Measurements from ENCODE around the gene MAPK13. TPM values are rescaled to one million over a fixed set of nuclear protein-coding genes. Genes with fewer than 3 reads are reported as not detected.

MAPK13 gene
- total RNA-seq, 1 donor from 2014 or later, result 55.7 TPM

- H3K36me3 Mint-ChIP-seq (ENCODE audit: low read depth), result no peaks in the 10 kb centered on the region
- peaks cover 4% of the 10 kb centered on the region for H3K9me3 Mint-ChIP-seq
- peaks cover 8% of the 10 kb centered on the region for H3K27me3 Mint-ChIP-seq (ENCODE audit: insufficient read depth)
- no peak overlapping the region for H3K4me3 Mint-ChIP-seq
- no peak for DNase-seq (ENCODE audit: low spot score)
- H3K4me1 Mint-ChIP-seq (ENCODE audit: low read depth), result no peaks in the 10 kb centered on the region
- intact Hi-C loops (cut with micrococcal nuclease), result no loop called here
- no peak overlapping the region for H3K27ac Mint-ChIP-seq
Observed at GRCh38 chr6:36187446-36187845, 57.1 kb downstream of the MAPK13 start.

Other genes starting within 250 kb of the MAPK13 start
- 149 and 182 TPM in 2 replicates for gene SRPK1, start 209.4 kb upstream of the MAPK13 start, total RNA-seq
- gene SLC26A8, start 105.9 kb upstream of the MAPK13 start, total RNA-seq, result not detected in 2 replicates
- 41.3 and 49.7 TPM in 2 replicates for gene MAPK14, start 102.7 kb upstream of the MAPK13 start, total RNA-seq
- 22.0 and 25.9 TPM in 2 replicates for gene BRPF3, start 66.2 kb downstream of the MAPK13 start, total RNA-seq
- gene PNPLA1, start 139.5 kb downstream of the MAPK13 start, total RNA-seq, result not detected in 2 replicates
- gene BNIP5, start 206.4 kb downstream of the MAPK13 start, total RNA-seq, result not detected in 2 replicates

Data from activated T-helper 1 cell treated with anti-CD3 and anti-CD28 coated beads, Interleukin-12 subunit alpha, Interleukin-12 subunit beta, Interleukin-2, Interleukin-4 antibody, amounts not matched to agents 30 ng/mL and 10 ng/mL and 1 ng/mL, durations not matched to agents 14 hours and 24 hours and 36 hours (primary cell).